Gastroesophageal sphincter (tissue), 3 donors: ENCODE data around the gene TNIP2.

Source experiments
- CTCF ChIP-seq, 4 experiments: fragments of 200-600 bp in 2 of 4; fragments of 450-650 bp in 2 of 4; sonication (generic) in 1 of 4; IDR thresholded peaks; one replicate each; pipeline ENCODE4 v1.5.1; 2017 to 2019; ENCODE audit warnings: antibody characterized with exemption in 4 of 4, mild to moderate bottlenecking in 2 of 4, moderate library complexity in 2 of 4
- EP300 ChIP-seq: sonication (generic); formaldehyde crosslinking; IDR thresholded peaks from one replicate; pipeline ENCODE4 v1.6.1; 2017; ENCODE audit warnings: antibody characterized with exemption, mild to moderate bottlenecking

GRCh38 chr4:2702770-2703169 lies 53.4 kb downstream of the TNIP2 start:
- TF ChIP-seq EP300 (no peak), CTCF (IDR thresholded peaks at IDR 0.05) (no peak)
